ENCODE results near the gene MAMDC2. TPM values are rescaled to one million over a fixed set of nuclear protein-coding genes. Genes with fewer than 3 reads are reported as not detected.

MAMDC2 gene
- total and polyA plus RNA-seq, 2 donors (not counting 1 experiment from before 2014, with no cell fraction given), result not detected

DNA sequence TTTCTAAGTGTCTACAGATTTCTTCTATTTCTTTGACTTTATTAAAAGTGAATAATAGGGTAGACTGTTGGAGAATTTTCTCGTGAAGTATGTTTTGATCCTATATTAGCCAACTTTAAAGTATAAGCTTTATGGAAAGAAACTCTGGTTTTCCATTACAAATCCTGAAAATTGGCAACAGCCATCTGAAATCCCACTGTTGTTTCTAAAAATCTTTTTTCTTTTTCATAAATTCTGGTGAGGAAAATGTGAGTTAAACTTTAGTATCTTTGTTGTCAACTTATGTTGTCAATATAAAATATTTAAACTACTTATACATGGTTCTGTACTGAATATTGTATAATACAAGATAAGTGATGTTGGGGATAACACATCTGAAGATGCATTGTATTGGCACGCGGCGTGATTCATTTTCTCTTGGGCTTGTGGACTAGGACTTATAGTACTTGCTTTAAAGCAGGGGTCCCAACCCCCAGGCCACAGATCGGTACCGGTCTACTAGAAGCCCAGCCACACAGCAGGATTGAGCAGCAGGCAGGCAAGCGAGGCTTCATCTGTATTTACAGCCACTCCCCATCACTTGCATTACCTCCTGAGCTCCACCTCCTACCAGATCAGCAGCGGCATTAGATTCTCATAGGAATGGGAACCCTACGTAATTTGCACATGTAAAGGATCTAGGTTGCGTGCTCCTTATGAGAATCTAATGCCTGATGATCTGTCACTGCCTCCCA is 12.7 kb downstream of the MAMDC2 start:
- peaks cover 3 to 5% of the 10 kb centered on the region in 2 donors for H3K4me1 ChIP-seq (ENCODE audit: control insufficient read depth in 2 of 2, insufficient read depth in 2 of 2, low read length in 2 of 2)
- no peaks in the 10 kb centered on the region for H4K20me1 ChIP-seq (ENCODE audit: control insufficient read depth, insufficient read depth, low read length, poor library complexity, severe bottlenecking)
- CTCF ChIA-PET, result no interaction called here
- H3K79me2 ChIP-seq (ENCODE audit: control insufficient read depth, insufficient read depth, low read length), result no peaks in the 10 kb centered on the region
- H3K9me3 Mint-ChIP-seq (ENCODE audit: insufficient read depth), result no peaks in the 10 kb centered on the region
- peaks cover 7% of the 10 kb centered on the region for H3K4me1 Mint-ChIP-seq
- intact Hi-C loops (cut with micrococcal nuclease), result no loop called here
- 90% methylated on average over 7 of the region's 10 CpGs for WGBS (ENCODE audit: insufficient coverage)
- no peak overlapping the region for H3K9ac ChIP-seq (ENCODE audit: low read length)
- H2AFZ ChIP-seq (ENCODE audit: insufficient read depth, low read depth, low read length, poor library complexity, severe bottlenecking), result no peak overlapping the region
- no peak overlapping the region for H3K27ac ChIP-seq (ENCODE audit: low read length in 2 of 2)
- no peaks in the 10 kb centered on the region for H3K9me3 ChIP-seq (ENCODE audit: control extremely low read depth in 1 of 3, control insufficient read depth in 2 of 3, insufficient read depth in 1 of 3, low read length in 2 of 3)
- POLR2A ChIA-PET, result no interaction called here
- TF ChIP-seq, protein P1, sequence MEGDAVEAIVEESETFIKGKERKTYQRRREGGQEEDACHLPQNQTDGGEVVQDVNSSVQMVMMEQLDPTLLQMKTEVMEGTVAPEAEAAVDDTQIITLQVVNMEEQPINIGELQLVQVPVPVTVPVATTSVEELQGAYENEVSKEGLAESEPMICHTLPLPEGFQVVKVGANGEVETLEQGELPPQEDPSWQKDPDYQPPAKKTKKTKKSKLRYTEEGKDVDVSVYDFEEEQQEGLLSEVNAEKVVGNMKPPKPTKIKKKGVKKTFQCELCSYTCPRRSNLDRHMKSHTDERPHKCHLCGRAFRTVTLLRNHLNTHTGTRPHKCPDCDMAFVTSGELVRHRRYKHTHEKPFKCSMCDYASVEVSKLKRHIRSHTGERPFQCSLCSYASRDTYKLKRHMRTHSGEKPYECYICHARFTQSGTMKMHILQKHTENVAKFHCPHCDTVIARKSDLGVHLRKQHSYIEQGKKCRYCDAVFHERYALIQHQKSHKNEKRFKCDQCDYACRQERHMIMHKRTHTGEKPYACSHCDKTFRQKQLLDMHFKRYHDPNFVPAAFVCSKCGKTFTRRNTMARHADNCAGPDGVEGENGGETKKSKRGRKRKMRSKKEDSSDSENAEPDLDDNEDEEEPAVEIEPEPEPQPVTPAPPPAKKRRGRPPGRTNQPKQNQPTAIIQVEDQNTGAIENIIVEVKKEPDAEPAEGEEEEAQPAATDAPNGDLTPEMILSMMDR (IDR thresholded peaks at IDR 0.05), result no peak
- no peak for TF ChIP-seq EZH2 (IDR thresholded peaks at IDR 0.05; ENCODE audit: borderline replicate concordance, insufficient read depth, low read depth, low read length, poor library complexity, severe bottlenecking)
- H3K27me3 ChIP-seq (replicated peaks in 1 of 4; ENCODE audit: control extremely low read depth in 1 of 4, control insufficient read depth in 3 of 4, insufficient read depth in 4 of 4, low read length in 3 of 4), result no peaks in the 10 kb centered on the region
- H3K36me3 ChIP-seq (replicated peaks in 1 of 2; ENCODE audit: control extremely low read depth in 1 of 2, control insufficient read depth in 1 of 2, extremely low read depth in 1 of 2, insufficient read depth in 2 of 2, low read length in 1 of 2), result no peaks in the 10 kb centered on the region
- peaks cover 33% of the 10 kb centered on the region for H3K27me3 Mint-ChIP-seq
- H3K27ac Mint-ChIP-seq, result no peak overlapping the region
- DNase-seq (no peak), ATAC-seq (ENCODE audit: low read depth) (no peak)
- no peak overlapping the region for H3K4me2 ChIP-seq (replicated peaks; ENCODE audit: low read depth, low read length, poor library complexity, severe bottlenecking)
- no peak overlapping the region for H3K4me3 ChIP-seq (ENCODE audit: control extremely low read depth in 1 of 5, extremely low read depth in 1 of 5, insufficient read depth in 1 of 5, low read depth in 2 of 5, low read length in 4 of 5)
- H3K4me3 Mint-ChIP-seq, result no peak overlapping the region

DNA sequence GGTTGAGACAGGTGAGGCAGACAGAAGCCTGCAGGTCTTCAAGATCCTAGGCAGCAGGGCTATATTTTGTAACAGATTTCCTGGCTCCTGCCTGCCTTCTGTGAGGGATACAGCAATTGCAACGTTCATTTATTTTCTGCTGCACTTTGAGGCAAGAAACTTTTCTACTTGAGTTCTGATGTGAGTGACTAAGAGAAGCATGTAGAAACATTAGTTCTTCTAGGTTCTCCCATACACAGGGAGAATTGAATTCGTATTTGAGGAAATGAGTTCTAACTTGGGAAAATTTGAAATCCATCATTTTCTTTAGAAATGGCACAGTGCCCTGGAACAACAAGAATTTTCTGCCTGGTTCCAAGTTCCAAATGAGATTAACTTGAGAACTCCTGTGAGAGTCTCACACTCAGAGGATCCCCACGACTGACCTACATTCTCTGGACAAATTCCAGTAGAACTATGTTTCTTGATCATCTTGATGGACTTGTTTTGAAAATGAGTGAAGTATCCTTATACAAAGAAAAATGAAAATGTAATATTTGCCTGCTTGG is 15.0 kb downstream of the MAMDC2 start:
- Histone ChIP-seq H3K9me3 (ENCODE audit: control extremely low read depth in 1 of 3, control insufficient read depth in 2 of 3, insufficient read depth in 1 of 3, low read length in 2 of 3) (no peaks in the 10 kb centered on the region), H3K4me1 (ENCODE audit: control insufficient read depth in 2 of 2, insufficient read depth in 2 of 2, low read length in 2 of 2) (peaks cover 7 to 11% of the 10 kb centered on the region in 2 donors), H3K4me2 (replicated peaks; ENCODE audit: low read depth, low read length, poor library complexity, severe bottlenecking) (no peak overlapping the region), H3K9ac (ENCODE audit: low read length) (no peak overlapping the region), H3K4me3 (ENCODE audit: control extremely low read depth in 1 of 5, extremely low read depth in 1 of 5, insufficient read depth in 1 of 5, low read depth in 2 of 5, low read length in 4 of 5) (no peak overlapping the region), H3K27ac (ENCODE audit: low read length in 2 of 2) (no peak overlapping the region), H2AFZ (ENCODE audit: insufficient read depth, low read depth, low read length, poor library complexity, severe bottlenecking) (no peak overlapping the region), H3K27me3 (replicated peaks in 1 of 4; ENCODE audit: control extremely low read depth in 1 of 4, control insufficient read depth in 3 of 4, insufficient read depth in 4 of 4, low read length in 3 of 4) (no peaks in the 10 kb centered on the region), H3K79me2 (ENCODE audit: control insufficient read depth, insufficient read depth, low read length) (no peaks in the 10 kb centered on the region), H3K36me3 (replicated peaks in 1 of 2; ENCODE audit: control extremely low read depth in 1 of 2, control insufficient read depth in 1 of 2, extremely low read depth in 1 of 2, insufficient read depth in 2 of 2, low read length in 1 of 2) (no peaks in the 10 kb centered on the region), H4K20me1 (ENCODE audit: control insufficient read depth, insufficient read depth, low read length, poor library complexity, severe bottlenecking) (no peaks in the 10 kb centered on the region)
- Mint-ChIP-seq H3K4me3 (no peak overlapping the region), H3K4me1 (peaks cover 11% of the 10 kb centered on the region), H3K27me3 (peaks cover 21% of the 10 kb centered on the region), H3K9me3 (ENCODE audit: insufficient read depth) (no peaks in the 10 kb centered on the region), H3K27ac (no peak overlapping the region)
- CTCF ChIA-PET, result no interaction called here
- no peak for DNase-seq
- intact Hi-C loops (cut with micrococcal nuclease), result no loop called here
- no peak for ATAC-seq (ENCODE audit: low read depth)
- POLR2A ChIA-PET, result no interaction called here
- no CpG with 5 or more reads among the region's 3 CpGs for WGBS (ENCODE audit: insufficient coverage)
- TF ChIP-seq, protein P1 (IDR thresholded peaks at IDR 0.05), result no peak
- TF ChIP-seq EZH2 (IDR thresholded peaks at IDR 0.05; ENCODE audit: borderline replicate concordance, insufficient read depth, low read depth, low read length, poor library complexity, severe bottlenecking), result no peak

Data from B cell (primary cell).